GM12878 (cell line): Measurements from ENCODE around the gene ZNF407. TPM values are rescaled to one million over a fixed set of nuclear protein-coding genes. Genes with fewer than 3 reads are reported as not detected.

Source experiments
- ESRRA ChIP-seq: IDR thresholded peaks from 2 replicates; pipeline ENCODE4 v1.6.1; 2012; ENCODE audit warnings: mild to moderate bottlenecking, low read length, improper control_type of control experiment
- KAT2A ChIP-seq: conservative IDR thresholded peaks from 2 replicates; pipeline ENCODE4 v1.6.1; 2011; ENCODE audit warnings: low read depth, low read length; ENCODE audit not compliant: control insufficient read depth
- MEF2A ChIP-seq: IDR thresholded peaks from 2 replicates; pipeline ENCODE4 v1.6.1; 2011; ENCODE audit warnings: low read depth, mild to moderate bottlenecking, low read length, moderate library complexity; ENCODE audit not compliant: insufficient read depth
- NR2C1 ChIP-seq: fragments of 450-650 bp; IDR thresholded peaks from 2 replicates; pipeline ENCODE4 v1.6.1; 2017; ENCODE audit warnings: antibody characterized with exemption, mild to moderate bottlenecking, moderate library complexity
- NRF1 ChIP-seq: conservative IDR thresholded peaks from 2 replicates; pipeline ENCODE4 v1.6.1; 2011; ENCODE audit warnings: mild to moderate bottlenecking, low read depth, low read length, improper control_type of control experiment
- PML ChIP-seq: IDR thresholded peaks from 2 replicates; pipeline ENCODE4 v1.6.1; 2012; ENCODE audit warnings: low read length, inconsistent platforms
- PRDM15 ChIP-seq: fragments of 450-650 bp; formaldehyde crosslinking; IDR thresholded peaks from 2 replicates; pipeline ENCODE4 v1.4.0; 2020; ENCODE audit warnings: mild to moderate bottlenecking, moderate library complexity
- SPI1 ChIP-seq: IDR thresholded peaks from 2 replicates; pipeline ENCODE4 v1.6.1; 2011; ENCODE audit warnings: low read depth, mild to moderate bottlenecking, low read length, moderate library complexity, borderline replicate concordance; ENCODE audit not compliant: insufficient read depth
- ZNF207 ChIP-seq: fragments of 450-650 bp; IDR thresholded peaks from 2 replicates; pipeline ENCODE4 v1.6.1; 2014; ENCODE audit warnings: antibody characterized with exemption, mild to moderate bottlenecking, borderline replicate concordance
- ZNF274 ChIP-seq: IDR thresholded peaks from one replicate; pipeline ENCODE4 v1.8.0; 2011; ENCODE audit not compliant: insufficient read length, insufficient read depth
- ZZZ3 ChIP-seq: IDR thresholded peaks from 2 replicates; pipeline ENCODE4 v1.6.1; 2011; ENCODE audit warnings: low read depth; ENCODE audit not compliant: control insufficient read depth, insufficient read length
- polyA plus RNA-seq, 11 experiments: library from polyadenylated mRNA; depleted of rRNA in 4 of 11; unstranded in 6 of 11; stranded (reverse) in 5 of 11; fragments of >200 nt; fragmentation: Nextera tagmentation in 4 of 11; fragmentation: Illumina TruSeq in 1 of 11; extraction: Ambion mirVana in 4 of 11; extraction: Trizol in 1 of 11; gene quantifications; 1 replicate in 1 of 11; 2 replicates in 10 of 11; pipeline versions ENCODE4 v1.2.1 to v1.2.3, GENCODE V29; 2011 to 2016; ENCODE audit warnings: inconsistent platforms in 2 of 11, missing spikeins in 2 of 11, low read depth in 1 of 11
- total RNA-seq, 4 experiments: library from RNA; depleted of rRNA in 3 of 4; stranded (reverse); fragments of >200 nt in 3 of 4; fragmentation: Illumina TruSeq in 1 of 4; extraction: Trizol in 1 of 4; gene quantifications; 2 replicates each; pipeline versions ENCODE4 v1.2.1 to v1.2.3, GENCODE V29; 2013 to 2021

Gene ZNF407
- total and polyA plus RNA-seq, 10 of the 15 experiments (the other 5 are each of a cell fraction or from before 2014, with no cell fraction given): 0.69 to 11.6 (median 5.3) TPM

- TF ChIP-seq PRDM15: no peak
- no peak for TF ChIP-seq ESRRA
- TF ChIP-seq NRF1: no peak
- no peak for TF ChIP-seq KAT2A
- no peak for TF ChIP-seq SPI1
- TF ChIP-seq PML: no peak
- no peak for TF ChIP-seq ZNF274
- TF ChIP-seq ZNF207: no peak
- TF ChIP-seq ZZZ3: no peak
- TF ChIP-seq NR2C1: no peak
- TF ChIP-seq MEF2A: no peak
These were observed 476.0 kb downstream of the ZNF407 start (continued) for GRCh38 chr18:75073654-75074053.
